ENCODE results near the gene HSPA4L.

HSPA4L gene

DNA sequence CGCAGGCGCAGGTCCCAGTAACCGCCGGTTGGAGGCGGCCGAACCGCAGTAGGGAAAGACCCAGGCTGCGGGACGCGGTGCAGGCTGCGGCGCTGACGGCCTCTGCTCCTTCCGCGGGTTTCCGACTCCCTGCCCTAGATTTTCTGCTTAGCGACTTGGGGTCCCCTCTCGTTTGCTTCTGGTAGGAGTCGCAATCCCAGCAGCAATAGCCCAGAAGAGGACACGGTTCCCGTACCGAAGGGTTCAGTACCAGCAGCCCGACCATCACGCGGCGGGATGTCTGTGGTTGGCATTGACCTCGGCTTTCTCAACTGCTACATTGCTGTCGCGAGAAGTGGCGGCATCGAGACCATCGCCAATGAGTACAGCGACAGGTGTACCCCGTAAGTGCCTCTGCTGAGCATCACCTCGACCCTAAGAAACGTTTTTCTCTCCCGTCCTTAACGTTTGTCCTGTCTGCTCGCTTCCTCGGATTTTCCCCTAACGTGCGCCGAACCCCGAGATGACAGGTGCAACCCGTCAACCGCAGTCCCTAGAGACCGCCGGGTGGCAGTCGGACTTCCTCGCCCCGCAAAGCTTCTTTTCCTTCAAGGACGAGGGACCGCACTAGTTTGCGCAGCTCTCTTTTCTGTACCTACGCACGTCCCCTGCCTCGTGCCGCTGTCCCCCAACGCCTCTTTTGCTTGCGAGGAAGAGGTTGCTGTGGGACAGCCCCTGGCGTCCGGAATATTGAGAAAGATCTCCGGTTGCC lies at the start of gene HSPA4L:
Gene HSPA4L, plus strand, starts transcription at position 48 of the 751 bp plus-strand sequence. Its CDS starts 229 bp downstream, at position 277.
- DNase-seq: peak in 2 of 4 experiments; percentile 2 to 4

DNA sequence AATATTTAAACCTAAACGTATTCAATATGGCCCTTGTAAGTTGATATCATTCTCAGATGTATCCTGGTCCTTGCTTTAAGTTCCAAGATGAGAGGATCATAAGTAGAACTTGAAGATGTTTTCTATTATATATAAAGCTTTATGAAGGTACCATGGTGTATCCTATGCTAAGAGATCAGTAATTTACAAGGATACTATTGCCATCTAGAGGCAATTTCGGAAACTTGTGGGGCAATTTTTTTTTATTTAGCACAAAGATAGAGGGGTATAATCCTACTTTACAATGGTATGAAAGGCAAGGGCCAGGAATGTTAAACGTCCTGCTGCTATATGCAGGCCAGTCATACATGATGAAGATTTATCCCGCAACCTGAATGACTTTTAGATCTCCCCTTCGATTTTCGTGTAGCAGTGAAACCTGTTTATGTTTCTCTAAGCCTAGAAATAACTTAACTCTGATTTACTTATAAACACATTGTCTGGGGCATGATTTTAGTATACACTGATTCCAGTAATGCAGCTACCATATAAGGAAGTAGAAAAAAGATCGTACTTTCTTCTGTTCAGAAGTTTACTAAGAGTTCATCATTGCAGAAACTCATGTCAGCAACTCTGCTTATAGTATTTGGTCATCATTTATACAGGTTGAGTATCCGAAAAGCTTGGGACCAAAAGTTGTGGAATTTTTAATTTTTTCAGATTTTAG lies 49.3 kb upstream of the HSPA4L start:
- DNase-seq: no peak

DNA sequence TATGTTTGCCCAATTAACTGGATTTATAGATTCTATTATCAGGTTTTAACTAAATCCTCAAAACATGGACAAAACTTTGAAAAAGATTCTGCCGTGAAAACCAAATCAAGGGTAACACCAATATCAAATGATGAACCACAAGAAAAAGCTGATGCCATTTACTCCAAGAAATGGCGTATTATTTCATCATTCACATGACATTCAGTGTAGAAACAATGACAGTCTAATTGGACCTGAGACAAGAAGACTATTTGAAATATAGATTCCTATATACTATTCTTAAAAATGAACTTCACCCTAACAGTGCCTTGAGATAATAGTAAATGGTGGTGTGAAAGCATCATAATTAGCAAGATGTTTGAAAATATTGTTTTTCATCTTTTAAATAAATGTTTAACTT lies 47.1 kb upstream of the HSPA4L start:
- no peak for DNase-seq

DNA sequence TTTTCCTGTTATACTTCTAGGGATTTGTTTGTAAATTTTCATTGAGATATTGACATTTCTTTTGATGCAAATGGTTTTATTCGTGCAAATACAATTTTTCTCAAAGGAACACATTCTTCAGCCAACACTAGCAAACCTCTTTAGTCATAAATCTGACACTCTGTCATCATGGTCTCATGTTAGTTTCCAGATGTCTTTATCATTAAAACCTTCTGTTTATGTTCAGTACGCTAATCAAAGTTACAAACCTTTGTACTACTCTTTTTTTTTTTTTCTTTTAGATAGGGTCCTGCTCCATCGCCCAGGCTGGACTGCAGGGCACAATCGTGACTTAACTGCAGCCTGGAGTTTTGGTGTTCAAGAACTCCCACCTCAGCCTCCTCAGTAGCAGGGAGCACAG lies 44.8 kb upstream of the HSPA4L start:
- DNase-seq: no peak

DNA sequence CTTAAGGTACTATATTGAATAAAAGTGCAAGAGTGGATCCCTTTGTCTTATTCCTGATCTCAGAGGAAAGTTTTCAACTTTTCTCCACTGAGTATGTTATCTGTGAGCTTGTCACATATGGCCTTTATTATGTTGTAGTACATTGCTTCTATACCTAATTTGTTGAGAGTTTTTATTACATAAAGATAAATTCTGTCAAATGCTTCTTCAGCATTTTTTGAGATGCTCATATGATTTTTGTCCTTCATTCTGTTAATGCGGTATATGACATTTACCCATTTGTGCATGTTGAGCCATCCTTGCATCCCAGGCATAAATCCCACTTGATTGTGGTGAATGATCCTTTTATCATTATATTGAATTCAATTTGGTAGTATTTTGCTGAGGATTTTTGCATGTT lies 40.9 kb upstream of the HSPA4L start:
- no peak for DNase-seq

DNA sequence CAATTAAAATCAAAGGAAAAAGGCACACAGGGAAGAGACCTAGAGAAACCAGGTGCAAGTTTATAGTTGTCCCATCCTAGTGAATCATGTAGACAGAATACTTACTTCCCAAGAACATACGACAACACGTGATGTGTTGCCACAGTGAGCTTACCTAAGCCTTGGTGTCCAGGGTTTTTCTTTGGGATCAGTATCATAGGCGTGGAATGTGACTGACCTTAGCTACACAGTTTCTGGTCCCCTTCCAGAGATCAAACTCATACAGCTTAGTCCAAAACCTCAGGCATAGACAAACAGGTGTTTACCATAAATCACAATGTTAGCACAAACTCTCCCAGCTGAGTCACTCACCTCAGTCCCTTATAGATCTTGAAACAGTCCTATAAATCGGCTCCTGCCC lies 34.2 kb upstream of the HSPA4L start:
- DNase-seq: no peak

DNA sequence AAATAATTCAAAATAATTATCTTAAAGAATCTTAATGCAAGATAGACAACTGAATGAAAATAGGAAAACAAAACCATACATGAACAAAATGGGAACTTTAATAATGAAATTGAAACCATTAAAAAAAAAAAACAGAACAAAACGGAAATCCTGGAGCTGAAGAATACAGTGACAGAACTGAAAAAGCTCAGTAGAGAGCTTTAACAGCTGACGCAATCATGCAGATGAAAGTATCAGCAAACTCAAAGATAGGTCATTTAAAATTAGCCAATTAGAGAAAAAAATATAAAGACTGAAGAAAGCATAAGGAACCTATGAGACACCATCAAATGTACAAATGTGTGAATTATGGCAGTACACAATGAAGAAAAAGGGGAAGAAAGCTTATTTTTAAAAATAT lies 33.2 kb upstream of the HSPA4L start:
- DNase-seq: no peak

DNA sequence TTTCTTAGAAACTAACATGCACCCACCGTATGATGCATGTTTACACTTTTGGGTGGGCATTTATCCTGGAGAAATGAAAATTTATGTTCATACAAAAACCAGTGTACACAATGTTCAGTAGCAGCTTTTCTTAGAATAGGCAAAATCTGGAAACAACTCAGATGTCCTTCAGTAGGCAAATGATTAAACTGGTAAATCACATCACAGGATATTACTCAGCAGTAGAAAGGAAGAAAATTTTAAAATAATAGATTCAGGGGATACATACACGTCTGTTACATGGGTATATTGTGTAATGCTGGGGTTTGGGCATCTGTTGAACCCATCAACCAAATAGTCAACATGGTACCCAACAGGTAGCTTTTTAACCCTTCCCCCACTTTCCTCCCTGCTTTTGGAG lies 25.2 kb upstream of the HSPA4L start:
- DNase-seq: no peak

DNA sequence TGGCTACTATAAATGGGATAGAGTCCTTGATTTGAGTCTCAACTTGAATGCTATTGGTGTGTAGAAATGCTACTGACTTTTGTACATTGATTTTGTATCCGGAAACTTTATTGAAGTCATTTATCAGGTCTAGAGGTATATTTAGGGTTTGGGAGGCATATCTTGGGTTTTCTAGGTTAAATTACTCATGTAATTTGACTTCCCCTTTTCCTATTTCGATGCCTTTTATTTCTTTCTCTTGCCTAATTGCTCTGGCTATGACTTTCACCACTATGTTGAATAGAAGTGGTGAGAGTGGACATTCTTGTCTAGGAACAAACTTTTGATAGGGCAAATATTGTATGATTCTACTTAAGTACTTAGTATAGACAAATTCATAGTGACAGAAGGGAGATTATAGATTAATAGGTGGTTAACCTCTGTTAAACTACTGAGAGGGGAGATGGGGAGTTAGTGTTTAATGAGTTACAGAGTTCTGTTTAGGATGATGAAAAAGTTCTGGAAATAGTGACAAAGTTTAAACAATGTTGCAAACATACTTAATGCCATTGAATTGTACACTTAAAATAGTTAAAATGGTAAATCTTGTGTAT lies 22.8 kb upstream of the HSPA4L start:
- no peak for DNase-seq

DNA sequence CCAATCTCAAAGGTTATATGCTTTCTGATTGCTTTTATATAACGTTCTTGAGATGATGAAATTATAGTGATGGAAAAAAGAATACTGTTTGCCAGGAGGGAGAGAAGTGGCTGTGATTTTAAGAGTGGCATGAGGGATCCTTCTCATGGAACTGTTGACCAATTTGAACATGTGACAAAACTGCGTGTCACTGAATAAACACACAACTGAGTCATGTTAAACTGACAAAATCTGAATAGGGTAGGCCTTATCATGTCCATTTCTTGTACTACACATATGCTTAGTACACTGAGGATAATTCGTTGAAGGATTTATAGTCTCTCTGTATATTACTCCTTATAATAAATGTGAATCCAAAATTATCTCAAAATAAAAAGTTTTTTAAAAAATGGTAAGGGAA lies 22.2 kb upstream of the HSPA4L start:
- DNase-seq: no peak

DNA sequence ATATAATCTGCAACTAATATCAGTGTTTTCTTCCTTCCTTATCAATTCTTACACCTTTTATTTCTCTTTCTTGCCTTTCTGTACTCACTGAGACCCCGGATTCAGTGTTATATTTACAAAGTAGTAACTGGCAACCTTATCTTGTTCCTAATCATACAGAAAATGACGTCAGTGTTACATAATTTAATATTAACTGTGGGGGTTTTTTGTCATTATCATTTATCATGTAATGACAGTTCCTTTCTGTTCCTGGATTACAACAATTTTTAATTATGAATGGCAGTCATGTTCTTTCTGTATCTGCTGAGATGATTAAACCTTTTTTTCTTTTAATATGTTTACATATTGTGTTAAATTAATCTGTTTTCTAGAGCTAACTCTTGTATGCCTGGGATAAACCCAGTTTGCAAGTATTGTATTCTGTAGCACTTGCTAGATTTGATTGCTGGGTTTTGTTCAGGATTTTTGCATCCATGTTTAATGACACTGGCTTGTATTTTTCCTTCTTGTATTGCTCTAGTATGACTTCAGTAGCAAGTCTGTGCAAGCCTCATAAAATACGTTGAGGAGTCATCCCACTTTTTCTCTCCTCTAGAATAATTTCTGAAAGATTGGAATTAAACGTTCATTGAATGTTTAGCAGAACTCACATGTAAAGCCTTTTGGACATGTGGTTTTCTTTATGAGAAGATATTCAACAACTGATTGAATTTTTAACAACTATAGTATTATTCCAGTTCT lies 10.4 kb upstream of the HSPA4L start:
- DNase-seq: no peak

DNA sequence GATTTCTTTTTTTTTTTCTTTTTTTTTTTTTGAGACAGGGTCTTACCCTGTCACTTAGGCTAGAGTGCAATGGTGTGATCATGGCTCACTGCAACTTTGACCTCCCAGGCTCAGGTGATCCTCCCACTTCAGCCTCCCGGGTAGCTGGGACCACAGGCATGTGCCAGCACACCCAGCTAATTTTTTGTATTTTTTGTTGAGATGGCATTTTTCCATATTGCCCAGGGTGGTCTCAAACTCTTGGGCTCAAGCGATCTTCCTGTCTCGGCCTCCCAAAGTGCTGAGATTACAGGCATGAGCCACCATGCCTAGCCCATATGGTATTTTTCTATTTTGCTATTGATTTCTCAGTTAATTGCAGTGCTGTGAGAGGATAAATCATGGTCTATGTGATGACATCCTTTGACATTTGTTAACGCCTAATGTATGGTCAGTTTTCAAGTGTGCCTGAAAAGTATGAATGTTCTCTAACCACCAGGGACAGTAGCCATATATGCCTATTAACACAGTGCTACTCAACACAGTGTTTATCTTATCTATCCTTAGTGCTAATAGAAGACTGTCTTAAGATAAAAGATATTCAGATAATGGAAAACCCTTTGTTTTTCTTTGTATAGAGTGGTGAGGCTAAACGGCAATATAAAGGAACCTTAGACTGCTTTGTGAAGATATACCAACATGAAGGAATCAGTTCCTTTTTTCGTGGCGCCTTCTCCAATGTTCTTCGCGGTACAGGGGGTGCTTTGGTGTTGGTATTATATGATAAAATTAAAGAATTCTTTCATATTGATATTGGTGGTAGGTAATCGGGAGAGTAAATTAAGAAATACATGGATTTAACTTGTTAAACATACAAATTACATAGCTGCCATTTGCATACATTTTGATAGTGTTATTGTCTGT lies 9.1 kb upstream of the HSPA4L start:
- no peak for DNase-seq

DNA sequence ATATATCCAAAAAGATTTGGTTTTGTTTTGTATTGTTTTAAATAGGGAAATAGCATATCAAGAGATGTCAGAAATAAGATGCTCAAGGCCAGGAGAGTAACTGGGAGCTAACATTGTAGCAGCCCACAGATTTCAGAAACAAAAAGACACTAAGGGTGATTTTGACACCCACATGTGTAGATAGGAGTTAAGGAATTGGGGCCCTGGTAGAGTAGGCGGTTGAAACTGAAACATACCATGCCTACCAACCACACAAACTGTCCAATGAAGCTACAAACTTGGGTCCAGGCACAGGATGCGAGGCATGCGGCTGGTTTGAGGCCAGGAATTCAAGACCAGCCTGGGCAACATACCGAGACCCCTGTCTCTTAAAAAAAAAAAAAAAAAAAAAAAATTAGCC lies 6.3 kb upstream of the HSPA4L start:
- DNase-seq: no peak

DNA sequence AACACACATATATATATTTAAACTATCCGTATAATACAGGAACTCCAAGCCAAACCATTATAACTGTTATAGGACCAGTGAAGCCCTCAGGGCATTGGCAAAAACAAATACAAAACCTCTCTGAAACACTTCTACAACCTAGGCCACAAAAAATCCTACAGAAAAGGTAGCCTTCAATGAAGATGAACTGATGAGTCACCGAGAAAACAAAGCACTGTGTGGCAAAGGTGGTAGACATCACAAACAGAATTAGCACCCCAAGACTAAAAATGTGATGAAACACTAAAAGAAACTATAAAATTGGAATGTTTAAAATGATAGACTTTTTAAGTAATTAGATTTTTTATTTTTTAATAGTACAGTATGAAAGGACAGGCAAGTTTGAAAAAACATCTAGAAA lies 5.5 kb upstream of the HSPA4L start:
- no peak for DNase-seq

DNA sequence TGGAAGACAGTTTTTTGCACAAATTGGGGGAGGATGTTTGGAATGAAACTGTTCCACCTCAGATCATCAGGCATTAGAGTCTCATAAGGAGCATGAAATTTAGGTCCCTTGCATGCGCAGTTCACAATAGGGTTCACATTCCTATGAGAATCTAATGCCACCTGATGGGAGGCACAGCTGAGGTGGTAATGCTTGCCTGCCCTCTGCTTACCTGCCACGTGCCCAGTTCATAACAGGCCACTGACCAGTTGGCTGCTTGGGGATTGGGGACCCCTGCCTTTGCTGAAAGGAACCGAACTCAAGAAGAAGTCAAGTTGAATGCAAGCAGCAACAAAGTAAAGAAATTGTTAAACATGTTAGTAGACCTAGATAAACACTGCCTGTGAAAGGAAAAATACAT lies 4.6 kb upstream of the HSPA4L start:
- no peak for DNase-seq

DNA sequence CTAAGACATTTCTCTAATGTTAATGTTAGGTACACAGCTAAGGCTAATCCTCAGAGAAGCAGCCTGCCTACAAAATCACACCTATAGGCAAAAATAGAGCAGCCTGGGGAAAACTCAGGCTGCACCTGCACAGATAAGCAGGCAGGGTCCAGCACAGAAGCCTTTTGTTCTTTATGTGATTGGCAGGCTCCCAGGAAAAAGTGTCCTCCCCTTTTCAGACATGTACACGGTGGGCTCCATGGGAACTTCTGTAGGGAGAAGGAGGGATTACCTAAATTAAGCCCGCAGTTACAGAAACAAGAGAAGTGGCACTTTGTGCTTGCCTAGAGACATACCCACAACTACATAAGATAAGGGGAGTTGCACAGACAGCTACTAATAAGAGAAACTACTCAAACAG lies 4.0 kb upstream of the HSPA4L start:
- DNase-seq: no peak

DNA sequence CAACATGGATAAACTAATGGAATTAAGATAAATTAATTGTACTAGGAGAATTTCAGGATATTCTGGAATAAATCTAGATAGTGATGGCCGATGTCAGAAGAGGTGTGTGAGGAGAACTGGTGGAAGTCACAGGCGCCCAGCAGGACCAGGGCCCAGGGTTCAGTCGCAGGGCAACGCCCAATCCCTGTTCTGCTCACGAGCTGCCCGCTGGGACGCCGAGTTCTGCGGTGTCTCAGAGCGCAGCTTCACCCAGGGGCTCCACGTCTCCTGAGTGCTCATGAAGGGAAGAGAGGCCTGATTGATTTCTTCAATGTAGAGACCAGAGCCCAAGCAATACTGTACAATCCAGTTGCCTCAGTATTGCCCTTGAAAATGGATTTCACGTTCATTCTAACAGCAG lies 1.5 kb upstream of the HSPA4L start:
- DNase-seq: no peak

DNA sequence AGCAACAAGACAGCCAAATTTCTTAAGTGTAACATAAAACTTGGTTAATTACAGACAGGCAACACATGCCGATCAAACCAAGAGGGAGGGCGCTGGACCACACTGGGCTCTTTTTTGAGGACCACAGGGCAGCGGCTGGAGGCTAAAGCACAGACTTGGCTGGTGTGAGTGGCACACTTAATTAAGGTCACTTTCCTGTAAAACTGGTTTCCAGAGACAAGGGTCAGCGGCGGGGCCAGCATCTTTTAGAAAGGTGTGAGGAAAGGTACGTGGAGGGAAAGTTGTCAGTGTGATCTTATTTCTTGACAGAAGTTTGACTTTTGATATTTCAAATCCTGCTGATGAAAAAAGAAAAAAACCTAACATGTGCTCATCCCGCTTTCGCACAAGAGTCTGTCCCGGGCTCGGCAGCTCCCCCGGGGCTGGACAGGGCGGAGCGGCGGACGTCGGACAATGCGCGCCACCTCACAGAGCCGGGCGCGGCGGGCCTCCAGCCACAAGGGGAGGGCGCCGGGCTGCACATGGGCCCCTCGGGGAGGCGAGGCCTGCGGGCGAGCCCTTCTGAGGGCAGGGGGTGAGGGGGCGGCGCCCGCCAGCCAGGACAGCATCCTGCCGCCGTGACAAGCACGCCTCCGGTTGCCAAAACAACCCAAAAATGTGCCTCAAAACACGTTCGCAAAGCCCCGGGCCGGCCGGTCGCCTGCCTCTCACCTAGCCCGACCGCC lies 660 bp upstream of the HSPA4L start:
- DNase-seq: peak in 1 of 4 experiments; percentile 0

DNA sequence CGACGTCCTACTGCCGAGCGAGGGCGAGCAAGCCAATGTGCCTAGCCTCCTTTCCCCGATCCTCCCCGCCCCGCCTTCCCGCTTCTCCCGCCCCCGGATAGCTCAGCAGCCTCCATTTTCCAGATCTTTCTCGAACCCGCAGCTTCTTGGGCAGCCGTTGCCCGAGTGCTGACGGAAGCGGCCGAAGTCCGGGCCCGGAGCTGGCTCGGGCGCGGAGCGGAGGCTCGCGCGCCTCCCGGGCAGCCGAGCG lies 172 bp upstream of the HSPA4L start:
- peak in 1 of 4 experiments; percentile 8 for DNase-seq

DNA sequence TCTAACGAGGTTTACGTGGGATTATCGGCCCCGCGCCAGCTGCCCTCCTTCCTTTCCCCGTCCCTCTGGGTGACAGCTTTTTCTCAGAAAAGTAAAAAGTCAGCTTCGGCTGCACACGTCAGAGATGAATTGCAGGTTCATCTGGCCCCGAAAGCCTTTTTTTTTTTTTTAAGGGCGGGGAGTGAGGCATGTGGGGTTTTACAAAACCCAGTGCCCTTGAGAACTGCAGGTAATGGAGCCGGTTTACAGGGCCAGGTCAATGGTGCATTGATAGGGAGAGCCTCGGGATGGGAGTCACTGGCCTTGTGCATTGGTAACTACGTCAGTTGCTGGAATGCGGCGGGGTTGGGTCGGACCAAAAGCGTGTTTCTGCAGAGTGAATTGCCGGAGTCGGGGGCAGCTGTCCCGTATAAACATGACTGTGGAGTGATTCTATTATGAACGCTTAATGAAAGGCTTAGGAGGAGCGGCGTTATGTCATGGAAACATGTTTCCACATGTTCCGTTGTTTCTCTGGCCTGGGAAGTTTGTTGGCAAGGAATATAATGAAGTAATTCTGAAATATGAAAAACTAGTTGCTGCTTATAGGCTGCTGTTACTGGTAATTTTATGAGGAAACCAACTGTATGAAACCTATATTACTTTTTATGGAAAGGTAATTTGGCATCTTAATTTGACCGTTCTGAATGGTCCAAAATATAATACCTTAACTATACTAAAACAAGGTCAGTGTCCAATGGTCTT lies 1.1 kb downstream of the HSPA4L start:
- DNase-seq: no peak
